ENCODE measurements around the gene ENDOD1.

DNA sequence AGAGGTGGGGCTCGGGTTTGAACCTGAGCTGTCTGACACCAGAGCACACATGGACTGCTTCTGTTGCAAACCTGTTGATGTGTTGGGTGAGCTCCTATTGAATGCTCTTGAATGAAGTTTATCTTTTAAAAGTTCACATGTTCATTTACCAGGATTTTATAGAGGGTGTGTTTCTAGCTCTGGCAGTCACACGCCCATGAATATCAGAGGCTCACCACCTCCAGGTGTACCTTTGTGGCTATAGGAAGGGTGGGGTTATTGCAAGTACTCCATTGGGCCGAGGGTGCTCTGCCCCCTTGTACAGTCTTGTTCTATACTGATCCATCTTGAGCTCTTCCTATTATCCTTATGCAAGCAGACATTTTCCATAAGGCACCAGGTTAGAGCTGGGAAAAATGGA lies 9.2 kb downstream of the ENDOD1 start:
- no peak for TF ChIP-seq POLR2AphosphoS5 (IDR thresholded peaks at IDR 0.05; ENCODE audit: low read depth, low read length)
- TF ChIP-seq POLR2A (IDR thresholded peaks at IDR 0.05; ENCODE audit: low read depth, low read length): no peak

All from GM12891 (cell line).